H9 (cell line): ENCODE measurements around the gene LAMA3. TPM values are rescaled to one million over a fixed set of nuclear protein-coding genes. Genes with fewer than 3 reads are reported as not detected.

ENCODE experiments used
- DNase-seq: peaks from one replicate; pipeline ENCODE4 v3.0.0-alpha.2; 2017
- H2AFZ ChIP-seq: one replicate; pipeline ENCODE4 v1.6.1; 2013; ENCODE audit warnings: mild to moderate bottlenecking, low read length, control low read depth, moderate library complexity
- H2AK5ac ChIP-seq: 2 replicates; pipeline ENCODE4 v1.6.1; 2013; ENCODE audit warnings: low read length, control low read depth, mixed read lengths; ENCODE audit not compliant: insufficient read length
- H2BK120ac ChIP-seq: one replicate; pipeline ENCODE4 v1.6.1; 2013; ENCODE audit warnings: low read depth, mild to moderate bottlenecking, low read length, control low read depth, inconsistent platforms; ENCODE audit not compliant: poor library complexity, severe bottlenecking
- H2BK12ac ChIP-seq: 2 replicates; pipeline ENCODE4 v1.6.1; 2013; ENCODE audit warnings: low read length, control low read depth, mixed read lengths, low read depth; ENCODE audit not compliant: insufficient read length
- H2BK15ac ChIP-seq: 2 replicates; pipeline ENCODE4 v1.6.1; 2013; ENCODE audit warnings: low read depth, low read length, control low read depth
- H2BK20ac ChIP-seq: one replicate; pipeline ENCODE4 v1.6.1; 2013; ENCODE audit warnings: low read depth, mild to moderate bottlenecking, low read length, control low read depth, inconsistent platforms; ENCODE audit not compliant: poor library complexity, severe bottlenecking
- H2BK5ac ChIP-seq: 2 replicates; pipeline ENCODE4 v1.6.1; 2013; ENCODE audit warnings: low read length, control low read depth, mixed read lengths; ENCODE audit not compliant: insufficient read length
- H3K14ac ChIP-seq: 2 replicates; pipeline ENCODE4 v1.6.1; 2013; ENCODE audit warnings: low read length, control low read depth; ENCODE audit not compliant: insufficient read depth
- H3K18ac ChIP-seq: 2 replicates; pipeline ENCODE4 v1.6.1; 2013; ENCODE audit warnings: low read depth, mild to moderate bottlenecking, mixed read lengths, low read length, control low read depth; ENCODE audit not compliant: insufficient read length
- H3K23ac ChIP-seq: 2 replicates; pipeline ENCODE4 v1.6.1; 2013; ENCODE audit warnings: low read length, control low read depth, mixed read lengths, low read depth; ENCODE audit not compliant: insufficient read length
- H3K23me2 ChIP-seq: 2 replicates; pipeline ENCODE4 v1.6.1; 2013; ENCODE audit warnings: low read depth, mild to moderate bottlenecking, mixed read lengths, low read length, control low read depth; ENCODE audit not compliant: insufficient read length, poor library complexity, severe bottlenecking
- H3K27ac ChIP-seq: 2 replicates; pipeline ENCODE4 v1.5.1; 2013; ENCODE audit warnings: low read length, control low read depth, mixed read lengths, low read depth; ENCODE audit not compliant: insufficient read length
- H3K27me3 ChIP-seq: 2 replicates; pipeline ENCODE4 v1.6.1; 2013; ENCODE audit warnings: low read length, control low read depth, inconsistent platforms; ENCODE audit not compliant: insufficient read depth
- H3K4ac ChIP-seq: 2 replicates; pipeline ENCODE4 v1.6.1; 2013; ENCODE audit warnings: low read depth, mild to moderate bottlenecking, control low read depth, inconsistent platforms, low read length, moderate library complexity
- H3K4me1 ChIP-seq: 2 replicates; pipeline ENCODE4 v1.6.1; 2013; ENCODE audit warnings: low read length, control low read depth, inconsistent platforms; ENCODE audit not compliant: insufficient read depth
- H3K4me2 ChIP-seq: 2 replicates; pipeline ENCODE4 v1.6.1; 2013; ENCODE audit warnings: low read length, control low read depth, mixed read lengths; ENCODE audit not compliant: insufficient read length, insufficient read depth
- H3K56ac ChIP-seq: 2 replicates; pipeline ENCODE4 v1.6.1; 2013; ENCODE audit warnings: low read depth, mild to moderate bottlenecking, mixed read lengths, low read length, control low read depth; ENCODE audit not compliant: insufficient read length
- H3K79me1 ChIP-seq: 2 replicates; pipeline ENCODE4 v1.6.1; 2013; ENCODE audit warnings: low read depth, mild to moderate bottlenecking, moderate library complexity, low read length, control low read depth, inconsistent platforms; ENCODE audit not compliant: insufficient read depth, poor library complexity, severe bottlenecking
- H3K79me2 ChIP-seq: 2 replicates; pipeline ENCODE4 v1.6.1; 2013; ENCODE audit warnings: low read length, control low read depth, inconsistent platforms; ENCODE audit not compliant: insufficient read depth
- H3K9ac ChIP-seq: 2 replicates; pipeline ENCODE4 v1.6.1; 2013; ENCODE audit warnings: low read length, control low read depth, mixed read lengths; ENCODE audit not compliant: insufficient read length; ENCODE audit errors: extremely low read depth
- H3K9me3 ChIP-seq: one replicate; pipeline ENCODE4 v1.6.1; 2013; ENCODE audit warnings: low read depth, low read length, inconsistent platforms; ENCODE audit not compliant: control insufficient read depth
- H3T11ph ChIP-seq: one replicate; pipeline ENCODE4 v1.6.1; 2013; ENCODE audit warnings: mild to moderate bottlenecking, low read length, control low read depth, inconsistent platforms
- H4K20me1 ChIP-seq: one replicate; pipeline ENCODE4 v1.6.1; 2013; ENCODE audit not compliant: control insufficient read depth, insufficient read length, insufficient read depth
- H4K5ac ChIP-seq: 2 replicates; pipeline ENCODE4 v1.6.1; 2013; ENCODE audit warnings: low read depth, mild to moderate bottlenecking, mixed read lengths, low read length, control low read depth; ENCODE audit not compliant: insufficient read length
- H4K8ac ChIP-seq: replicated peaks from 2 replicates; pipeline ENCODE4 v1.6.1; 2013; ENCODE audit warnings: low read length, control low read depth, mixed read lengths, low read depth; ENCODE audit not compliant: insufficient read length
- H4K91ac ChIP-seq: 2 replicates; pipeline ENCODE4 v1.6.1; 2013; ENCODE audit warnings: low read depth, mild to moderate bottlenecking, moderate library complexity, mixed read lengths, low read length, control low read depth; ENCODE audit not compliant: insufficient read length
- H3K27ac Mint-ChIP-seq, 3 experiments: 2 replicates in 2 of 3; 3 replicates in 1 of 3; pipeline ENCODE4 v1.8.0; 2020 to 2021; ENCODE audit warnings: mixed read lengths in 3 of 3, mild to moderate bottlenecking in 1 of 3, moderate library complexity in 1 of 3
- H3K27me3 Mint-ChIP-seq: 2 replicates; pipeline ENCODE4 v1.8.0; 2021; ENCODE audit warnings: low read depth, mild to moderate bottlenecking, moderate library complexity, mixed read lengths
- H3K36me3 Mint-ChIP-seq, 3 experiments: 2 replicates in 2 of 3; 3 replicates in 1 of 3; pipeline ENCODE4 v1.8.0; 2020 to 2021; ENCODE audit warnings: low read depth in 3 of 3, mixed read lengths in 3 of 3; ENCODE audit not compliant: insufficient read depth in 1 of 3
- H3K4me1 Mint-ChIP-seq, 2 experiments: 2 replicates each; pipeline ENCODE4 v1.8.0; 2020; ENCODE audit warnings: mixed read lengths in 2 of 2
- H3K4me3 Mint-ChIP-seq, 2 experiments: 2 replicates in 1 of 2; 3 replicates in 1 of 2; pipeline ENCODE4 v1.8.0; 2020 to 2021; ENCODE audit warnings: mild to moderate bottlenecking in 2 of 2, mixed read lengths in 2 of 2, moderate library complexity in 1 of 2
- H3K9me3 Mint-ChIP-seq, 2 experiments: 2 replicates in 1 of 2; 3 replicates in 1 of 2; pipeline ENCODE4 v1.8.0; 2020; ENCODE audit warnings: mild to moderate bottlenecking in 2 of 2, mixed read lengths in 2 of 2, moderate library complexity in 1 of 2
- CTCF ChIP-seq: fragments of 200-600 bp; sonication (generic); conservative IDR thresholded peaks from 3 replicates; pipeline ENCODE4 v1.8.0; 2021; ENCODE audit warnings: antibody characterized with exemption, mild to moderate bottlenecking
- WGBS: extraction: QIAGEN DNeasy Blood & Tissue Kit; methylation state at CpG from one replicate; pipeline ENCODE4 v1.1.7; 2013; ENCODE audit warnings: missing lambda C conversion rate, low lambda C conversion rate, mixed read lengths; ENCODE audit not compliant: insufficient read length; ENCODE audit errors: extremely low coverage; 5-methylcytosine and 5-hydroxymethylcytosine counted together
- total RNA-seq: library from RNA; stranded (reverse); gene quantifications from 2 replicates; pipeline ENCODE4 v1.2.1, GENCODE V29; 2021

LAMA3 gene
- total RNA-seq, 1 experiment from 2014 or later = 0.33 TPM

GRCh38 chr18:23861805-23862470 is 172.7 kb downstream of the LAMA3 start:
- Mint-ChIP-seq H3K4me3 (no peak overlapping the region), H3K27me3 (peaks cover 9% of the 10 kb centered on the region), H3K9me3 (no peaks in the 10 kb centered on the region), H3K36me3 (no peaks in the 10 kb centered on the region; a peak in 1 of 7 replicates), H3K27ac (peak overlapping the region in 1 of 3 experiments; percentile 60; a peak in 1 of 7 replicates), H3K4me1 (peaks cover 19 to 25% of the 10 kb centered on the region in 2 experiments)
- Histone ChIP-seq H2AK5ac (no peak overlapping the region), H2BK15ac (no peak overlapping the region), H3K56ac (no peak overlapping the region), H4K91ac (no peak overlapping the region), H3K23ac (no peak overlapping the region), H3K23me2 (no peaks in the 10 kb centered on the region), H3K27me3 (no peaks in the 10 kb centered on the region; the same call in 1 of the 2 replicates), H3K18ac (no peak overlapping the region), H2BK5ac (no peak overlapping the region), H3K9me3 (no peaks in the 10 kb centered on the region), H4K8ac (no peak overlapping the region), H3K4me2 (no peak overlapping the region), H3K14ac (peak overlapping the region; percentile 4; the same call in 1 of the 2 replicates), H3K9ac (no peak overlapping the region), H4K5ac (no peak overlapping the region), H2BK120ac (no peak overlapping the region), H3K79me1 (no peaks in the 10 kb centered on the region), H2BK20ac (no peak overlapping the region), H3K4me1 (peaks cover 7% of the 10 kb centered on the region), H3T11ph (no peak overlapping the region), H4K20me1 (no peaks in the 10 kb centered on the region), H3K27ac (no peak overlapping the region), H2BK12ac (no peak overlapping the region), H3K79me2 (no peaks in the 10 kb centered on the region), H2AFZ (no peak overlapping the region), H3K4ac (no peak overlapping the region)
- no CpG with 5 or more reads among the region's 6 CpGs for WGBS
- no peak for TF ChIP-seq CTCF
- no peak for DNase-seq
